HepG2 (cell line): Measurements from ENCODE around the gene LCN12. TPM values are rescaled to one million over a fixed set of nuclear protein-coding genes. Genes with fewer than 3 reads are reported as not detected.

Experiments used
- BRD4 ChIP-seq: sonication (generic); formaldehyde crosslinking; IDR thresholded peaks from 2 replicates; pipeline ENCODE4 v1.4.0; 2020; ENCODE audit warnings: missing genetic modification reagents
- ERF ChIP-seq: IDR thresholded peaks from 2 replicates; pipeline ENCODE4 v1.6.1; 2018; ENCODE audit warnings: missing biosample characterization, missing genetic modification reagents
- HNF4G ChIP-seq, 2 experiments: sonication (generic) in 1 of 2; formaldehyde crosslinking in 1 of 2; IDR thresholded peaks; 2 replicates each; pipeline versions ENCODE4 v1.4.0 to v1.6.1; 2011 to 2020; ENCODE audit warnings: borderline replicate concordance in 2 of 2, low read depth in 2 of 2, mild to moderate bottlenecking in 2 of 2, low read length in 1 of 2, missing genetic modification reagents in 1 of 2, moderate library complexity in 1 of 2
- KDM5A ChIP-seq: fragments of 200-600 bp; sonication (generic); IDR thresholded peaks from 2 replicates; pipeline ENCODE4 v1.7.0; 2018; ENCODE audit warnings: antibody characterized with exemption, mild to moderate bottlenecking, low read length, borderline replicate concordance
- KLF6 ChIP-seq: IDR thresholded peaks from 2 replicates; pipeline ENCODE4 v1.8.0; 2016; ENCODE audit warnings: missing biosample characterization, missing genetic modification reagents
- KMT2B ChIP-seq: IDR thresholded peaks from 2 replicates; pipeline ENCODE4 v1.6.1; 2016; ENCODE audit warnings: missing genetic modification reagents, missing compliant biosample characterization
- MXI1 ChIP-seq: IDR thresholded peaks from 3 replicates; pipeline ENCODE4 v1.6.1; 2012; ENCODE audit warnings: low read depth, low read length, inconsistent platforms, borderline replicate concordance
- NFYC ChIP-seq: IDR thresholded peaks from 2 replicates; pipeline ENCODE4 v1.6.1; 2016; ENCODE audit warnings: missing genetic modification reagents, missing compliant biosample characterization
- TRIM24 ChIP-seq: sonication (generic); formaldehyde crosslinking; IDR thresholded peaks from 2 replicates; pipeline ENCODE4 v1.8.0; 2022; ENCODE audit warnings: mild to moderate bottlenecking, missing genetic modification reagents
- ZBTB40 ChIP-seq, 2 experiments: fragments of 450-650 bp in 1 of 2; sonication (generic) in 1 of 2; formaldehyde crosslinking in 1 of 2; IDR thresholded peaks; 2 replicates each; pipeline versions ENCODE4 v1.6.1 to v1.8.0; 2016 to 2022; ENCODE audit warnings: antibody characterized with exemption in 1 of 2, mild to moderate bottlenecking in 1 of 2, missing genetic modification reagents in 1 of 2
- ZFP36L1 ChIP-seq: sonication (generic); formaldehyde crosslinking; IDR thresholded peaks from 2 replicates; pipeline ENCODE4 v1.8.0; 2022; ENCODE audit warnings: mild to moderate bottlenecking, missing genetic modification reagents, moderate library complexity
- ZNF333 ChIP-seq: sonication (generic); formaldehyde crosslinking; IDR thresholded peaks from 2 replicates; pipeline ENCODE4 v1.4.0; 2020; ENCODE audit warnings: mild to moderate bottlenecking, missing genetic modification reagents, borderline replicate concordance
- ZNF33B ChIP-seq: sonication (generic); formaldehyde crosslinking; IDR thresholded peaks from 2 replicates; pipeline ENCODE4 v1.5.1; 2020; ENCODE audit warnings: mild to moderate bottlenecking, missing genetic modification reagents
- ZNF430 ChIP-seq: sonication (generic); formaldehyde crosslinking; IDR thresholded peaks from 2 replicates; pipeline ENCODE4 v1.9.0; 2021; ENCODE audit warnings: mild to moderate bottlenecking, missing genetic modification reagents
- ZNF446 ChIP-seq: sonication (generic); formaldehyde crosslinking; IDR thresholded peaks from 2 replicates; pipeline ENCODE4 v1.5.0; 2020; ENCODE audit warnings: mild to moderate bottlenecking, missing genetic modification reagents
- ZNF564 ChIP-seq: sonication (generic); formaldehyde crosslinking; IDR thresholded peaks from 2 replicates; pipeline ENCODE4 v1.8.1; 2023; ENCODE audit warnings: mild to moderate bottlenecking, missing genetic modification reagents
- ZNF598 ChIP-seq: sonication (generic); formaldehyde crosslinking; IDR thresholded peaks from 2 replicates; pipeline ENCODE4 v1.5.1; 2020; ENCODE audit warnings: mild to moderate bottlenecking, missing genetic modification reagents, borderline replicate concordance
- ZNF883 ChIP-seq: sonication (generic); formaldehyde crosslinking; IDR thresholded peaks from 2 replicates; pipeline ENCODE4 v1.5.1; 2020; ENCODE audit warnings: mild to moderate bottlenecking, missing genetic modification reagents; ENCODE audit errors: not compliant biosample characterization
- ZSCAN21 ChIP-seq: sonication (generic); formaldehyde crosslinking; IDR thresholded peaks from 2 replicates; pipeline ENCODE4 v1.8.0; 2022; ENCODE audit warnings: mild to moderate bottlenecking, missing genetic modification reagents, moderate library complexity, borderline replicate concordance
- polyA plus RNA-seq, 8 experiments: library from polyadenylated mRNA; depleted of rRNA in 3 of 8; stranded (reverse) in 7 of 8; unstranded in 1 of 8; fragments of >200 nt; fragmentation: Illumina TruSeq in 4 of 8; extraction: Trizol in 4 of 8; gene quantifications; 2 replicates each; pipeline versions ENCODE4 v1.2.1 to v1.2.3, GENCODE V29; 2011 to 2016; ENCODE audit warnings: low read depth in 4 of 8, missing spikeins in 1 of 8, mixed read lengths in 1 of 8; ENCODE audit not compliant: insufficient read depth in 1 of 8
- total RNA-seq, 5 experiments: library from RNA; depleted of rRNA; stranded (reverse); fragments of >200 nt; fragmentation: Illumina TruSeq; extraction: Trizol; gene quantifications; 2 replicates each; pipeline ENCODE4 v1.2.3, GENCODE V29; 2016; ENCODE audit warnings: low read depth in 1 of 5

The LCN12 gene
- total and polyA plus RNA-seq, 2 of the 13 experiments (the other 11 are each of a cell fraction or from before 2014, with no cell fraction given) = 3.4 to 6.9 TPM

- TF ChIP-seq ZBTB40 (IDR thresholded peaks at IDR 0.05) (no peak), ZBTB40 (CRISPR knock-in tag; IDR thresholded peaks at IDR 0.05) (peak; percentile 29; the same call in 1 of the 2 replicates), ZNF33B (peak; percentile 80; the same call in 1 of the 2 replicates), ERF (CRISPR knock-in tag) (peak; percentile 63; the same call in 1 of the 2 replicates), MXI1 (peak; percentile 38; the same call in 1 of the 3 replicates), ZNF430 (CRISPR knock-in tag) (peak; percentile 75), KMT2B (CRISPR knock-in tag) (no peak), KLF6 (CRISPR knock-in tag) (peak; percentile 51; the same call in 1 of the 2 replicates), NFYC (no peak), ZNF883 (CRISPR knock-in tag) (peak; percentile 29), ZNF564 (CRISPR knock-in tag) (0 out of 2 replicates have a peak, but pooled peaks have one; percentile 24), ZNF446 (CRISPR knock-in tag) (0 out of 2 replicates have a peak, but pooled peaks have one; percentile 69), ZFP36L1 (CRISPR knock-in tag) (0 out of 2 replicates have a peak, but pooled peaks have one; percentile 62), ZSCAN21 (0 out of 2 replicates have a peak, but pooled peaks have one; percentile 36), KDM5A (no peak), HNF4G (IDR thresholded peaks at IDR 0.05; ENCODE audit: borderline replicate concordance, low read depth, low read length) (no peak), HNF4G (CRISPR knock-in tag; IDR thresholded peaks at IDR 0.05; ENCODE audit: borderline replicate concordance, low read depth) (no peak), BRD4 (no peak), ZNF333 (no peak), ZNF598 (CRISPR knock-in tag) (peak; percentile 42; the same call in 1 of the 2 replicates), TRIM24 (CRISPR knock-in tag) (no peak)
These were observed 40.1 kb downstream of the LCN12 start, which contains the start of gene PAXX (continued) for GRCh38 chr9:136991993-136992818.
